CD1c-positive myeloid dendritic cell (primary cell): ENCODE results near the gene PHLDB1.

Experiments
- DNase-seq: peaks from one replicate; pipeline ENCODE4 v3.0.0-alpha.2; 2016; ENCODE audit errors: extremely low spot score

Gene PHLDB1

GRCh38 chr11:118622376-118623268 lies 15.2 kb downstream of the PHLDB1 start:
- peak; percentile 27 for DNase-seq

- DNase-seq, result no peak
Observed at GRCh38 chr11:118623269-118623655, 15.8 kb downstream of the PHLDB1 start.

GRCh38 chr11:118625036-118625690 lies 17.7 kb downstream of the PHLDB1 start:
- DNase-seq, result no peak

- no peak for DNase-seq
Observed at GRCh38 chr11:118625976-118626375, 18.6 kb downstream of the PHLDB1 start.

GRCh38 chr11:118627566-118627965 lies 20.2 kb downstream of the PHLDB1 start:
- DNase-seq, result no peak

- DNase-seq, result no peak
Observed at GRCh38 chr11:118628031-118628430, 20.6 kb downstream of the PHLDB1 start.

- no peak for DNase-seq
Observed at GRCh38 chr11:118628432-118628831, 21.0 kb downstream of the PHLDB1 start.

GRCh38 chr11:118628861-118629549 lies 21.6 kb downstream of the PHLDB1 start:
- DNase-seq, result no peak

- no peak for DNase-seq
Observed at GRCh38 chr11:118629761-118630661, 22.6 kb downstream of the PHLDB1 start.

- no peak for DNase-seq
Observed at GRCh38 chr11:118631142-118631909, 23.9 kb downstream of the PHLDB1 start.

GRCh38 chr11:118632577-118633318 lies 25.3 kb downstream of the PHLDB1 start:
- no peak for DNase-seq

GRCh38 chr11:118633319-118633690 lies 25.9 kb downstream of the PHLDB1 start:
- DNase-seq, result no peak

- no peak for DNase-seq
Observed at GRCh38 chr11:118633979-118634378, 26.6 kb downstream of the PHLDB1 start.

GRCh38 chr11:118634431-118635236 lies 27.2 kb downstream of the PHLDB1 start:
- DNase-seq, result no peak

GRCh38 chr11:118635237-118635591 lies 27.8 kb downstream of the PHLDB1 start:
- no peak for DNase-seq

- DNase-seq, result no peak
Observed at GRCh38 chr11:118635642-118636041, 28.2 kb downstream of the PHLDB1 start.

- DNase-seq, result no peak
Observed at GRCh38 chr11:118636569-118637290, 29.3 kb downstream of the PHLDB1 start.

- no peak for DNase-seq
Observed at GRCh38 chr11:118638726-118639125, 31.3 kb downstream of the PHLDB1 start.

GRCh38 chr11:118639899-118640298 lies 32.5 kb downstream of the PHLDB1 start:
- no peak for DNase-seq
